Measurements from ENCODE around the gene ARHGEF17.

Gene ARHGEF17

GRCh38 chr11:73401217-73401923, 93.3 kb downstream of the ARHGEF17 start:
- H3K9me3 ChIP-seq (ENCODE audit: severe bottlenecking), result no peaks in the 10 kb centered on the region
- no peaks in the 10 kb centered on the region for H3K4me1 ChIP-seq (ENCODE audit: insufficient read depth, poor library complexity, severe bottlenecking)
- no peaks in the 10 kb centered on the region for H3K27me3 ChIP-seq (ENCODE audit: insufficient read depth, poor library complexity, severe bottlenecking)
- no peak for DNase-seq (ENCODE audit: low spot score)
- no peak overlapping the region for H3K4me3 ChIP-seq (ENCODE audit: severe bottlenecking)
- H3K36me3 ChIP-seq (ENCODE audit: low read depth), result peaks cover 11% of the 10 kb centered on the region; the same call in 1 of the 2 replicates
- no peak overlapping the region for H3K27ac ChIP-seq (ENCODE audit: poor library complexity, severe bottlenecking)
- no peak for ATAC-seq (ENCODE audit: low read depth)
- no peak for TF ChIP-seq CTCF (IDR thresholded peaks at IDR 0.05; ENCODE audit: poor library complexity, severe bottlenecking)

GRCh38 chr11:73401924-73402833, 94.1 kb downstream of the ARHGEF17 start:
- TF ChIP-seq CTCF (IDR thresholded peaks at IDR 0.05; ENCODE audit: poor library complexity, severe bottlenecking), result no peak
- H3K27me3 ChIP-seq (ENCODE audit: insufficient read depth, poor library complexity, severe bottlenecking), result no peaks in the 10 kb centered on the region

GRCh38 chr11:73402834-73403185, 94.7 kb downstream of the ARHGEF17 start:
- peak; percentile 28; the same call in 1 of the 3 replicates for ATAC-seq (ENCODE audit: low read depth)
- DNase-seq (ENCODE audit: low spot score), result no peak
- peak; percentile 34 for TF ChIP-seq CTCF (IDR thresholded peaks at IDR 0.05; ENCODE audit: poor library complexity, severe bottlenecking)

More at GRCh38 chr11:73401924-73402833, 94.1 kb downstream of the ARHGEF17 start:
- ATAC-seq (ENCODE audit: low read depth) (no peak), DNase-seq (ENCODE audit: low spot score) (no peak)
- Histone ChIP-seq H3K9me3 (ENCODE audit: severe bottlenecking) (no peaks in the 10 kb centered on the region), H3K27ac (ENCODE audit: poor library complexity, severe bottlenecking) (no peak overlapping the region), H3K4me3 (ENCODE audit: severe bottlenecking) (no peak overlapping the region), H3K4me1 (ENCODE audit: insufficient read depth, poor library complexity, severe bottlenecking) (no peaks in the 10 kb centered on the region), H3K36me3 (ENCODE audit: low read depth) (peaks cover 2% of the 10 kb centered on the region; the same call in 1 of the 2 replicates)

GRCh38 chr11:73403541-73403940, 95.5 kb downstream of the ARHGEF17 start:
- Histone ChIP-seq H3K9me3 (ENCODE audit: severe bottlenecking) (no peaks in the 10 kb centered on the region), H3K27ac (ENCODE audit: poor library complexity, severe bottlenecking) (no peak overlapping the region), H3K4me1 (ENCODE audit: insufficient read depth, poor library complexity, severe bottlenecking) (no peaks in the 10 kb centered on the region), H3K36me3 (ENCODE audit: low read depth) (no peaks in the 10 kb centered on the region), H3K4me3 (ENCODE audit: severe bottlenecking) (no peak overlapping the region), H3K27me3 (ENCODE audit: insufficient read depth, poor library complexity, severe bottlenecking) (no peaks in the 10 kb centered on the region)
- ATAC-seq (ENCODE audit: low read depth), result no peak
- DNase-seq (ENCODE audit: low spot score), result no peak
- TF ChIP-seq CTCF (IDR thresholded peaks at IDR 0.05; ENCODE audit: poor library complexity, severe bottlenecking), result no peak

More at GRCh38 chr11:73402834-73403185, 94.7 kb downstream of the ARHGEF17 start:
- H3K27me3 ChIP-seq (ENCODE audit: insufficient read depth, poor library complexity, severe bottlenecking), result no peaks in the 10 kb centered on the region
- no peak overlapping the region for H3K27ac ChIP-seq (ENCODE audit: poor library complexity, severe bottlenecking)
- no peaks in the 10 kb centered on the region for H3K9me3 ChIP-seq (ENCODE audit: severe bottlenecking)
- H3K36me3 ChIP-seq (ENCODE audit: low read depth), result no peaks in the 10 kb centered on the region
- H3K4me1 ChIP-seq (ENCODE audit: insufficient read depth, poor library complexity, severe bottlenecking), result no peaks in the 10 kb centered on the region
- H3K4me3 ChIP-seq (ENCODE audit: severe bottlenecking), result no peak overlapping the region
